Measurements from ENCODE around the gene OGFOD1.

DNA sequence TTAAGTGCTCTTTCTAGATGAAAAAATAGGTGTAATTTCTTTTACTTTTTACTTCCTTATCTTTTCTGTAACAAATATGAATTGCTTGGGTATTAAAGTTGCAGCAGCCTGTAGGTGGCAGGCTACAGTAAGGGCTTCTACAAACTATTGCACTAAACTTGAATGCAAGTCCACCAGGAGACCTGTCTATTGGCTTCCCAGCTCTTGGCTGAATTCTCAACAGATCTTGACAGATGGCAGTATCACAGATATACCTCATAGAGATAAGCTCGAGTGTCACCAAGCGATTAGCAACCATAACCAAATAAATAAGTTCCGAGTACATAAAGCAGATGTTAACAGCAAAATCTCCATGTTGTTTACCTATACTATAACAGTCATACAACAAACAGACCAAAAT, 62.6 kb downstream of the OGFOD1 start:
- no peak for TF ChIP-seq EP300 (IDR thresholded peaks at IDR 0.05)
- TF ChIP-seq, protein P1, sequence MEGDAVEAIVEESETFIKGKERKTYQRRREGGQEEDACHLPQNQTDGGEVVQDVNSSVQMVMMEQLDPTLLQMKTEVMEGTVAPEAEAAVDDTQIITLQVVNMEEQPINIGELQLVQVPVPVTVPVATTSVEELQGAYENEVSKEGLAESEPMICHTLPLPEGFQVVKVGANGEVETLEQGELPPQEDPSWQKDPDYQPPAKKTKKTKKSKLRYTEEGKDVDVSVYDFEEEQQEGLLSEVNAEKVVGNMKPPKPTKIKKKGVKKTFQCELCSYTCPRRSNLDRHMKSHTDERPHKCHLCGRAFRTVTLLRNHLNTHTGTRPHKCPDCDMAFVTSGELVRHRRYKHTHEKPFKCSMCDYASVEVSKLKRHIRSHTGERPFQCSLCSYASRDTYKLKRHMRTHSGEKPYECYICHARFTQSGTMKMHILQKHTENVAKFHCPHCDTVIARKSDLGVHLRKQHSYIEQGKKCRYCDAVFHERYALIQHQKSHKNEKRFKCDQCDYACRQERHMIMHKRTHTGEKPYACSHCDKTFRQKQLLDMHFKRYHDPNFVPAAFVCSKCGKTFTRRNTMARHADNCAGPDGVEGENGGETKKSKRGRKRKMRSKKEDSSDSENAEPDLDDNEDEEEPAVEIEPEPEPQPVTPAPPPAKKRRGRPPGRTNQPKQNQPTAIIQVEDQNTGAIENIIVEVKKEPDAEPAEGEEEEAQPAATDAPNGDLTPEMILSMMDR (IDR thresholded peaks at IDR 0.05): peak; percentile 59 to 66 (median 65)

All from esophagus muscularis mucosa (tissue), 3 donors.